ENCODE results near the gene MYBPC3. TPM values are rescaled to one million over a fixed set of nuclear protein-coding genes. Genes with fewer than 3 reads are reported as not detected.

The MYBPC3 gene
- total and polyA plus RNA-seq, 4 donors = 0.89 to 3.4 (median 1.0) TPM

GRCh38 chr11:47332791-47333525 lies 19.5 kb downstream of the MYBPC3 start:
- Histone ChIP-seq H3K4me3 (no peak overlapping the region), H3K4me1 (ENCODE audit: control insufficient read depth in 5 of 5, insufficient read depth in 5 of 5, low read length in 5 of 5) (peaks cover 0 to 3% (median 0%) of the 10 kb centered on the region in 5 donors), H3K27ac (ENCODE audit: low read depth in 1 of 2, low read length in 1 of 2) (no peak overlapping the region), H3K9ac (ENCODE audit: insufficient read depth in 1 of 2, low read length in 2 of 2) (no peak overlapping the region), H3K27me3 (ENCODE audit: control insufficient read depth in 3 of 3, insufficient read depth in 3 of 3, low read length in 2 of 3) (no peaks in the 10 kb centered on the region), H3K36me3 (ENCODE audit: control insufficient read depth in 4 of 4, insufficient read depth in 4 of 4, low read length in 4 of 4) (peaks cover 0 to 24% (median 11%) of the 10 kb centered on the region in 4 donors), H3K9me3 (ENCODE audit: control insufficient read depth in 4 of 4, insufficient read depth in 3 of 4, low read length in 3 of 4) (no peaks in the 10 kb centered on the region)
- no peak for TF ChIP-seq CTCF (IDR thresholded peaks at IDR 0.05; ENCODE audit: control extremely low read depth, extremely low read depth)
- DNase-seq (no peak), ATAC-seq (ENCODE audit: insufficient read depth, low FRiP score) (no peak)
- 95 to 97% methylated on average over 20 of the region's 20 CpGs for WGBS, 2 donors

- Histone ChIP-seq H3K27ac (ENCODE audit: low read depth in 1 of 2, low read length in 1 of 2) (no peak overlapping the region), H3K4me3 (no peak overlapping the region), H3K27me3 (ENCODE audit: control insufficient read depth in 3 of 3, insufficient read depth in 3 of 3, low read length in 2 of 3) (no peaks in the 10 kb centered on the region), H3K9ac (ENCODE audit: insufficient read depth in 1 of 2, low read length in 2 of 2) (no peak overlapping the region), H3K36me3 (ENCODE audit: control insufficient read depth in 4 of 4, insufficient read depth in 4 of 4, low read length in 4 of 4) (peaks cover 0 to 30% (median 14%) of the 10 kb centered on the region in 4 donors), H3K9me3 (ENCODE audit: control insufficient read depth in 4 of 4, insufficient read depth in 3 of 4, low read length in 3 of 4) (no peaks in the 10 kb centered on the region), H3K4me1 (ENCODE audit: control insufficient read depth in 5 of 5, insufficient read depth in 5 of 5, low read length in 5 of 5) (peaks cover 0 to 3% (median 0%) of the 10 kb centered on the region in 5 donors)
- 84 to 86% methylated on average over 13 of the region's 13 CpGs for WGBS, 2 donors
- no peak for ATAC-seq (ENCODE audit: insufficient read depth, low FRiP score)
- TF ChIP-seq CTCF (IDR thresholded peaks at IDR 0.05; ENCODE audit: control extremely low read depth, extremely low read depth) = no peak
- no peak for DNase-seq
Measured at GRCh38 chr11:47332303-47332711, 20.2 kb downstream of the MYBPC3 start.

- TF ChIP-seq CTCF (IDR thresholded peaks at IDR 0.05; ENCODE audit: control extremely low read depth, extremely low read depth) = no peak
- WGBS, 2 donors = 70 to 81% methylated on average over 21 of the region's 21 CpGs
- H3K9me3 ChIP-seq (ENCODE audit: control insufficient read depth in 4 of 4, insufficient read depth in 3 of 4, low read length in 3 of 4) = no peaks in the 10 kb centered on the region
- peaks cover 0 to 3% (median 0%) of the 10 kb centered on the region in 5 donors for H3K4me1 ChIP-seq (ENCODE audit: control insufficient read depth in 5 of 5, insufficient read depth in 5 of 5, low read length in 5 of 5)
- H3K36me3 ChIP-seq (ENCODE audit: control insufficient read depth in 4 of 4, insufficient read depth in 4 of 4, low read length in 4 of 4) = peaks cover 0 to 36% (median 17%) of the 10 kb centered on the region in 4 donors
- H3K9ac ChIP-seq (ENCODE audit: insufficient read depth in 1 of 2, low read length in 2 of 2) = no peak overlapping the region
- ATAC-seq (ENCODE audit: insufficient read depth, low FRiP score) (no peak), DNase-seq (no peak)
- no peaks in the 10 kb centered on the region for H3K27me3 ChIP-seq (ENCODE audit: control insufficient read depth in 3 of 3, insufficient read depth in 3 of 3, low read length in 2 of 3)
- H3K27ac ChIP-seq (ENCODE audit: low read depth in 1 of 2, low read length in 1 of 2) = no peak overlapping the region
- no peak overlapping the region for H3K4me3 ChIP-seq
Measured at GRCh38 chr11:47331454-47332302, 20.8 kb downstream of the MYBPC3 start.
